Stimulated activated CD4-positive, alpha-beta T cell treated with anti-CD3 and anti-CD28 coated beads, Interleukin-1b, Interleukin-23, amount 100 ng/mL, for 48 hours (primary cell): ENCODE results near the gene COL5A2.

Experiments
- DNase-seq: peaks from one replicate; pipeline ENCODE4 v3.0.0-alpha.2; 2020

COL5A2 gene

GRCh38 chr2:189179570-189179950 is at the start of gene COL5A2:
COL5A2 (minus strand) TSS chr2:189179761; CDS start chr2:189179604, 157 bp downstream.
- DNase-seq = no peak

- DNase-seq = no peak
Observed at GRCh38 chr2:189226017-189226416, 46.5 kb upstream of the COL5A2 start.

- DNase-seq = no peak
Observed at GRCh38 chr2:189225032-189225431, 45.5 kb upstream of the COL5A2 start.

- DNase-seq = no peak
Observed at GRCh38 chr2:189222468-189223105, 43.0 kb upstream of the COL5A2 start.

- DNase-seq = no peak
Observed at GRCh38 chr2:189221811-189222467, 42.4 kb upstream of the COL5A2 start.

- no peak for DNase-seq
Observed at GRCh38 chr2:189218236-189218635, 38.7 kb upstream of the COL5A2 start.

GRCh38 chr2:189217541-189217940 is 38.0 kb upstream of the COL5A2 start:
- no peak for DNase-seq

GRCh38 chr2:189217051-189217450 is 37.5 kb upstream of the COL5A2 start:
- DNase-seq = no peak

- DNase-seq = no peak
Observed at GRCh38 chr2:189214484-189214883, 34.9 kb upstream of the COL5A2 start.

- DNase-seq = no peak
Observed at GRCh38 chr2:189213250-189213649, 33.7 kb upstream of the COL5A2 start.

GRCh38 chr2:189210250-189211087 is 30.9 kb upstream of the COL5A2 start:
- peak; percentile 17 for DNase-seq

- DNase-seq = no peak
Observed at GRCh38 chr2:189208254-189208653, 28.7 kb upstream of the COL5A2 start.

- DNase-seq = no peak
Observed at GRCh38 chr2:189204322-189204941, 24.9 kb upstream of the COL5A2 start.

- no peak for DNase-seq
Observed at GRCh38 chr2:189203177-189203799, 23.7 kb upstream of the COL5A2 start.

- no peak for DNase-seq
Observed at GRCh38 chr2:189199797-189200196, 20.2 kb upstream of the COL5A2 start.

GRCh38 chr2:189192766-189193165 is 13.2 kb upstream of the COL5A2 start:
- no peak for DNase-seq

GRCh38 chr2:189191766-189192165 is 12.2 kb upstream of the COL5A2 start:
- no peak for DNase-seq

GRCh38 chr2:189190685-189191084 is 11.1 kb upstream of the COL5A2 start:
- DNase-seq = no peak

- DNase-seq = no peak
Observed at GRCh38 chr2:189188115-189188805, 8.7 kb upstream of the COL5A2 start.

GRCh38 chr2:189183170-189183569 is 3.6 kb upstream of the COL5A2 start:
- no peak for DNase-seq

- no peak for DNase-seq
Observed at GRCh38 chr2:189181706-189182105, 2.1 kb upstream of the COL5A2 start.
